ENCODE measurements around the gene NTRK3. TPM values are rescaled to one million over a fixed set of nuclear protein-coding genes. Genes with fewer than 3 reads are reported as not detected.

The NTRK3 gene
- total and polyA plus RNA-seq, 2 of the 8 experiments (the other 6 are each of a cell fraction or from before 2014, with no cell fraction given) = 4.5 to 6.8 TPM

- TF ChIP-seq, protein P1, sequence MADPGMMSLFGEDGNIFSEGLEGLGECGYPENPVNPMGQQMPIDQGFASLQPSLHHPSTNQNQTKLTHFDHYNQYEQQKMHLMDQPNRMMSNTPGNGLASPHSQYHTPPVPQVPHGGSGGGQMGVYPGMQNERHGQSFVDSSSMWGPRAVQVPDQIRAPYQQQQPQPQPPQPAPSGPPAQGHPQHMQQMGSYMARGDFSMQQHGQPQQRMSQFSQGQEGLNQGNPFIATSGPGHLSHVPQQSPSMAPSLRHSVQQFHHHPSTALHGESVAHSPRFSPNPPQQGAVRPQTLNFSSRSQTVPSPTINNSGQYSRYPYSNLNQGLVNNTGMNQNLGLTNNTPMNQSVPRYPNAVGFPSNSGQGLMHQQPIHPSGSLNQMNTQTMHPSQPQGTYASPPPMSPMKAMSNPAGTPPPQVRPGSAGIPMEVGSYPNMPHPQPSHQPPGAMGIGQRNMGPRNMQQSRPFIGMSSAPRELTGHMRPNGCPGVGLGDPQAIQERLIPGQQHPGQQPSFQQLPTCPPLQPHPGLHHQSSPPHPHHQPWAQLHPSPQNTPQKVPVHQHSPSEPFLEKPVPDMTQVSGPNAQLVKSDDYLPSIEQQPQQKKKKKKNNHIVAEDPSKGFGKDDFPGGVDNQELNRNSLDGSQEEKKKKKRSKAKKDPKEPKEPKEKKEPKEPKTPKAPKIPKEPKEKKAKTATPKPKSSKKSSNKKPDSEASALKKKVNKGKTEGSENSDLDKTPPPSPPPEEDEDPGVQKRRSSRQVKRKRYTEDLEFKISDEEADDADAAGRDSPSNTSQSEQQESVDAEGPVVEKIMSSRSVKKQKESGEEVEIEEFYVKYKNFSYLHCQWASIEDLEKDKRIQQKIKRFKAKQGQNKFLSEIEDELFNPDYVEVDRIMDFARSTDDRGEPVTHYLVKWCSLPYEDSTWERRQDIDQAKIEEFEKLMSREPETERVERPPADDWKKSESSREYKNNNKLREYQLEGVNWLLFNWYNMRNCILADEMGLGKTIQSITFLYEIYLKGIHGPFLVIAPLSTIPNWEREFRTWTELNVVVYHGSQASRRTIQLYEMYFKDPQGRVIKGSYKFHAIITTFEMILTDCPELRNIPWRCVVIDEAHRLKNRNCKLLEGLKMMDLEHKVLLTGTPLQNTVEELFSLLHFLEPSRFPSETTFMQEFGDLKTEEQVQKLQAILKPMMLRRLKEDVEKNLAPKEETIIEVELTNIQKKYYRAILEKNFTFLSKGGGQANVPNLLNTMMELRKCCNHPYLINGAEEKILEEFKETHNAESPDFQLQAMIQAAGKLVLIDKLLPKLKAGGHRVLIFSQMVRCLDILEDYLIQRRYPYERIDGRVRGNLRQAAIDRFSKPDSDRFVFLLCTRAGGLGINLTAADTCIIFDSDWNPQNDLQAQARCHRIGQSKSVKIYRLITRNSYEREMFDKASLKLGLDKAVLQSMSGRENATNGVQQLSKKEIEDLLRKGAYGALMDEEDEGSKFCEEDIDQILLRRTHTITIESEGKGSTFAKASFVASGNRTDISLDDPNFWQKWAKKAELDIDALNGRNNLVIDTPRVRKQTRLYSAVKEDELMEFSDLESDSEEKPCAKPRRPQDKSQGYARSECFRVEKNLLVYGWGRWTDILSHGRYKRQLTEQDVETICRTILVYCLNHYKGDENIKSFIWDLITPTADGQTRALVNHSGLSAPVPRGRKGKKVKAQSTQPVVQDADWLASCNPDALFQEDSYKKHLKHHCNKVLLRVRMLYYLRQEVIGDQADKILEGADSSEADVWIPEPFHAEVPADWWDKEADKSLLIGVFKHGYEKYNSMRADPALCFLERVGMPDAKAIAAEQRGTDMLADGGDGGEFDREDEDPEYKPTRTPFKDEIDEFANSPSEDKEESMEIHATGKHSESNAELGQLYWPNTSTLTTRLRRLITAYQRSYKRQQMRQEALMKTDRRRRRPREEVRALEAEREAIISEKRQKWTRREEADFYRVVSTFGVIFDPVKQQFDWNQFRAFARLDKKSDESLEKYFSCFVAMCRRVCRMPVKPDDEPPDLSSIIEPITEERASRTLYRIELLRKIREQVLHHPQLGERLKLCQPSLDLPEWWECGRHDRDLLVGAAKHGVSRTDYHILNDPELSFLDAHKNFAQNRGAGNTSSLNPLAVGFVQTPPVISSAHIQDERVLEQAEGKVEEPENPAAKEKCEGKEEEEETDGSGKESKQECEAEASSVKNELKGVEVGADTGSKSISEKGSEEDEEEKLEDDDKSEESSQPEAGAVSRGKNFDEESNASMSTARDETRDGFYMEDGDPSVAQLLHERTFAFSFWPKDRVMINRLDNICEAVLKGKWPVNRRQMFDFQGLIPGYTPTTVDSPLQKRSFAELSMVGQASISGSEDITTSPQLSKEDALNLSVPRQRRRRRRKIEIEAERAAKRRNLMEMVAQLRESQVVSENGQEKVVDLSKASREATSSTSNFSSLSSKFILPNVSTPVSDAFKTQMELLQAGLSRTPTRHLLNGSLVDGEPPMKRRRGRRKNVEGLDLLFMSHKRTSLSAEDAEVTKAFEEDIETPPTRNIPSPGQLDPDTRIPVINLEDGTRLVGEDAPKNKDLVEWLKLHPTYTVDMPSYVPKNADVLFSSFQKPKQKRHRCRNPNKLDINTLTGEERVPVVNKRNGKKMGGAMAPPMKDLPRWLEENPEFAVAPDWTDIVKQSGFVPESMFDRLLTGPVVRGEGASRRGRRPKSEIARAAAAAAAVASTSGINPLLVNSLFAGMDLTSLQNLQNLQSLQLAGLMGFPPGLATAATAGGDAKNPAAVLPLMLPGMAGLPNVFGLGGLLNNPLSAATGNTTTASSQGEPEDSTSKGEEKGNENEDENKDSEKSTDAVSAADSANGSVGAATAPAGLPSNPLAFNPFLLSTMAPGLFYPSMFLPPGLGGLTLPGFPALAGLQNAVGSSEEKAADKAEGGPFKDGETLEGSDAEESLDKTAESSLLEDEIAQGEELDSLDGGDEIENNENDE (IDR thresholded peaks at IDR 0.05; ENCODE audit: insufficient replicate concordance, low read length) = no peak
- TF ChIP-seq EGR1 (IDR thresholded peaks at IDR 0.05; ENCODE audit: borderline replicate concordance, low read depth, low read length) (no peak), RAD21 (IDR thresholded peaks at IDR 0.05 in 1 of 2, conservative IDR thresholded peaks at IDR 0.05 in 1 of 2; ENCODE audit: low read depth in 2 of 2, low read length in 2 of 2) (no peak), POU5F1 (IDR thresholded peaks at IDR 0.05; ENCODE audit: low read depth, low read length) (no peak), E2F6 (IDR thresholded peaks at IDR 0.05) (no peak), BCL11A (IDR thresholded peaks at IDR 0.05; ENCODE audit: low read depth in 2 of 2, low read length in 2 of 2) (no peak), JUN (IDR thresholded peaks at IDR 0.05; ENCODE audit: low read depth, low read length) (no peak), CTCF (IDR thresholded peaks at IDR 0.05; ENCODE audit: control extremely low read depth in 1 of 3, insufficient read depth in 1 of 3, low read depth in 1 of 3, low read length in 3 of 3) (no peak)
These were observed 148.1 kb downstream of the NTRK3 start (continued) for GRCh38 chr15:88108477-88108876.
